ENCODE measurements around the gene ERGIC2.

DNA sequence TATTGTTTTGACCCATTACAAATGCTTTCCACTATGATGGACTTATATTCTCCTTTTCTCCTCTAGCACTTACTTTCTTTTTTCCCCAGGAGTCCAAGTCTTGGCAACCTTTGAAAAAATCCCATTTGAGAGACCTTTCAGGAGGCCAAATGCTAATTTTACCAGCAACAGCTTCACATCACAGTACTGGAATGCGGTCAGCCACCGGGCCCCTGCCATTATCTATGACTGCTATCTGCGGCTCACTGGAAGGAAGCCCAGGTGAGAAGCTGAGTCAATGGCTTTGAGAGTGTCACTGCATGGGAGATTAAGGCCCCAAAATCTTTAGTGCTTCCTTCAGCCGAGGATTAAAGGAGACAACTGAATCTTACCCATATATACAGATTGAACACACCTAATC lies 64.2 kb downstream of the ERGIC2 start:
- TF ChIP-seq, protein P1, sequence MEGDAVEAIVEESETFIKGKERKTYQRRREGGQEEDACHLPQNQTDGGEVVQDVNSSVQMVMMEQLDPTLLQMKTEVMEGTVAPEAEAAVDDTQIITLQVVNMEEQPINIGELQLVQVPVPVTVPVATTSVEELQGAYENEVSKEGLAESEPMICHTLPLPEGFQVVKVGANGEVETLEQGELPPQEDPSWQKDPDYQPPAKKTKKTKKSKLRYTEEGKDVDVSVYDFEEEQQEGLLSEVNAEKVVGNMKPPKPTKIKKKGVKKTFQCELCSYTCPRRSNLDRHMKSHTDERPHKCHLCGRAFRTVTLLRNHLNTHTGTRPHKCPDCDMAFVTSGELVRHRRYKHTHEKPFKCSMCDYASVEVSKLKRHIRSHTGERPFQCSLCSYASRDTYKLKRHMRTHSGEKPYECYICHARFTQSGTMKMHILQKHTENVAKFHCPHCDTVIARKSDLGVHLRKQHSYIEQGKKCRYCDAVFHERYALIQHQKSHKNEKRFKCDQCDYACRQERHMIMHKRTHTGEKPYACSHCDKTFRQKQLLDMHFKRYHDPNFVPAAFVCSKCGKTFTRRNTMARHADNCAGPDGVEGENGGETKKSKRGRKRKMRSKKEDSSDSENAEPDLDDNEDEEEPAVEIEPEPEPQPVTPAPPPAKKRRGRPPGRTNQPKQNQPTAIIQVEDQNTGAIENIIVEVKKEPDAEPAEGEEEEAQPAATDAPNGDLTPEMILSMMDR (IDR thresholded peaks at IDR 0.05), result no peak
- TF ChIP-seq POLR2AphosphoS5 (IDR thresholded peaks at IDR 0.05), result no peak
- no peak for TF ChIP-seq EP300 (IDR thresholded peaks at IDR 0.05)
- no peak for TF ChIP-seq POLR2A (IDR thresholded peaks at IDR 0.05)

Data from suprapubic skin (tissue), 4 donors.